HG03103 (cell line): ENCODE data around the gene LAMA3.

Experiments used
- ATAC-seq: cut with Tn5 transposase; IDR thresholded peaks from one replicate; pipeline ENCODE4 v1.9.1; 2021; ENCODE audit warnings: low read depth; ENCODE audit not compliant: unreplicated experiment

Gene LAMA3

DNA sequence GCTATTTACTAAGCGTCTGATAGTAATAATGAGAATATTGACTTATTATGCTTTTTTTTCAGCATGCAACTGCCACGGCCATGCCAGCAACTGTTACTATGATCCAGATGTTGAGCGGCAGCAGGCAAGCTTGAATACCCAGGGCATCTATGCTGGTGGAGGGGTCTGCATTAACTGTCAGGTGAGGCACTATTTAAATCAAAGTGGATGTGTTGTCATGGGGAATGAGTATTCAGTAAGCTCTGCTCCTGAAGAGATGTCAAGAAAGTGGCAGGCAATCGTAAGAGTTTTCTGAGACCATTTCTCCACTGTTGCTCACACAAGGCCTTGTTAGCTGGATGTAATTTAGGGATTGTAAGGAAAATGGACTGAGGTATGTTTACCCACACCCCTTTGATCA is 74.1 kb downstream of the LAMA3 start:
- ATAC-seq, result no peak

DNA sequence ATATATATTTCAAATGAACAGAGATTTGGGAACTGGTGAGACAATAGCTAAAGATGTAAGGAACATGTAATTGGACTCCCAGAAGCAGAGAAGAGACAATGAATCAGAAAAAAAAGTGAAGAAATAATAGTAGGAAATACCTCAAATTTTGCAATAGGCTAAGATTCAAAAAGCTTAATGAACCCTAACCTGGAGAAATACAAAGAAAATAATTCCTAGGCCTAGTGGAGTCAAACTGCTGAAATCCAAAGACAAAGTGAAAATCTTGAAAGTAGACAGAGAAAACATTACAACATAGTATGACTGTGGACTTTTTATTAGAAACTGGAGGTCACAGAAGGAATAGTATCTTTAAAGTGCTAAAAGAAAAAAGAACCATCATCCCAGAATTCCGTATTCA is 76.7 kb downstream of the LAMA3 start:
- no peak for ATAC-seq

DNA sequence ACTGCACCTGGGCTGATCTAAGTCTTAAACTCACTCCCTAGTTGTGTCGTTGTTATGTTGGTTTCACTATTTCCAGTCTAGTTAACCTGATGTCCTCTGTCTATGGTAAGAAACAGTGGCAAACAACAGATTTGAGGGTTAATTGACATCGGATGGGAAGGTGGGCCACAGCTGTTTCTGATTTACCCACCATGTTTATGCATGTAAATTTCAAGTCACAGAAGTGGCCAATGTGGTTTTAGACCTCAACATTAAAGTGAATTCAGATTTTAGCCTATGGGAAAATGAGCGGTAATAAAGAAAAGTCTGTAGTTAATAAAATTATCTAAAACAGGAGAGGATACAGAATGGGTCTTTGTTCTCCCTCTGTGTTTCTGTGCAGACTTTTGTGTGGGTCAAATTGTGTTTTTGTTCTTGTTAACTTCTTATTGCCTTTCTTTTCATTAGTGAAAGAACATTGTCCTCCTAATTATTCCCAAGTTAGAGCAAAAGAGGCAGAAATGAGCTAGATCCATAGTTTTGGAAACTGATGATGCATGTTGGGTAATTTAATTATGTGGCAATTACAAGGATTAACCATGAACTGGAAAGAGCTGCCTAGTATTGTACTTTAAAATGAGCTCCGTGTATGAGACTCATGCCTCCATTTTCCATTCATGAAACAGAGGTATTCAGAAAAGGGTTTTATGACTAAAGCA is 83.2 kb downstream of the LAMA3 start:
- ATAC-seq, result no peak

DNA sequence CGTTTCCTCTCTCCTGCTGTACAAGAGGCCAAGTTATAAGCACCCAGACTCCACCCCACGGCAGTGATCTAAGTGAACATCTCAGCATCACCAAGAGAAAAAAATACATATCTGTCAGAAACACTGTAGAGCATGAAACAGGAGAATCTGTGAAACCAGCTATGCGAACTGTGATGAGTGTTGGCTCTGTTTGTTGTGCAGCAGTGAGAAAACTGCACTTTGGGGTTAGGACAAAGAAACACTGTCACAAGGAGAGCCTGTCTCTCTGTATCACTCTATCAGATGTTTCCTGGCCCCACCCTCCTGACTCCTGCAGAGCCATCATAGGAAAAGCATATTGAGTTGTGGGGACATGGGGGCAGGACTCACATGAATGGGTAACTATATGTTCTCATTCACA is 87.1 kb downstream of the LAMA3 start:
- ATAC-seq, result no peak

DNA sequence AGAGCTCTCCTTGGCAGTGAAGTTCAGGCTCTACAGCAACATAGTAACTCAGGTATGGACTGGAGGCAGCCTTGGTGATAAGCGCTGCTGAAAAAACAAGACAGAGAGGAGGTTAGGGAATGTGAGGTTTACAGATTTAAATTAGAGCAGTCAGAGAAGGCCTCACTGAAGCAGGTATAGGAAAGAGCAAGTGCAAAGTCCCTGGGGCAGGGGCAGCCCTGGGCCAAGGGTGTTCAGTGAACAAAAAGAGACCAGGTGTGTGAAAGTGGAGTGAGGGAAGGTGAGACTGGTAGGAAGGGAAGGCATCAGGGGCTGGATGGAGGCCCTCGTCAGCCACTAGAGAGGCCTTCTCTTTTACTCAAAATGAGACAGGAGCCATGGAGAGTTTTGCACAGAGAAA is 89.6 kb downstream of the LAMA3 start:
- ATAC-seq, result no peak

DNA sequence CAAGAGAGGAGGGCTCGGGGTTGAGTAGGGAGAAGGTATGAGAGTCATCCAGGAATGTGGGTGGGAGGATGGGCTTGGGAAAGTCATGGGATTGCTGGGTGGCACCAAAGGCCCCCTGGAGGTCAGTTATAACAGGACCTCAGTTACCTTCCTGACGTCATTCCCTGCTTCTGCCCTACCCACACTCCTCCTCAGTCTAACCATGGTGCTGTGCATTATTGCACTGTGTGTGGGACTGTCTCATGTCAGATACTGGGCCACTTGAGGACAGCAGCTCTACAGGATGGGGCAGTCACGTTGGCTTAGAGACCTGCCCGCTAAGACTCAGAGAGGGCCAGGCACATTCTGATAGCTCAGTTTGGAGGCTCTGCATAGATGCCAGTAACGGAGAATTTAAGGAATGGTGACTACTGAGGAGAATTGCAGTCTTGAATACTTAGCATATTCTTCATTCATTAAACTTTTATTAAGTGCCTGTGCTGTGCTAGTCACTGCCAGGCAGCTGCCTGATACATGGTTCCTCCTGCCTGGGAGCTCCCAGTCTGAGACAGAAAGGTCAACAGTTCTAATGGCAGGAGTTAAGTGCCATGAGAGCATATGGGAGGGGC is 90.5 kb downstream of the LAMA3 start:
- no peak for ATAC-seq

DNA sequence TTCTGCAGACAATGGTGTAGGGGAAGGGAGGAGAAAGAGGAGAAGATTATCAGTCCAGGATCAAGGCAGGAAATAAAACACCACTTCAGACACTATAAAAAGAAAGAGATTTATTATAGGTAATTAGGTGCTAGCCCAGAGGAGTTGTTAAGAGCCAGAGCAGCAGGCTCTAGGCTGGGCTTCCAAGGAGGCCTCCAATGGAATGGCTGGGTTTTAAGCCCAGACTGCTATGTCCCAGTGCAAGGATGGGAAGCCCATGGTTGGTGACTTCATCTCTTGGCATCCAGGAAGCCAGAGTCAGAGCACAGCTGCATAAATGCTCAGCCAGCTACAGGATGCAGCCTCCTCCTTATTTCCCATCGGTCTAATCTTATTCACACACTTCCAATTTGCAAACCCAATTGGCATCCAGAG is 95.6 kb downstream of the LAMA3 start:
- ATAC-seq, result no peak

DNA sequence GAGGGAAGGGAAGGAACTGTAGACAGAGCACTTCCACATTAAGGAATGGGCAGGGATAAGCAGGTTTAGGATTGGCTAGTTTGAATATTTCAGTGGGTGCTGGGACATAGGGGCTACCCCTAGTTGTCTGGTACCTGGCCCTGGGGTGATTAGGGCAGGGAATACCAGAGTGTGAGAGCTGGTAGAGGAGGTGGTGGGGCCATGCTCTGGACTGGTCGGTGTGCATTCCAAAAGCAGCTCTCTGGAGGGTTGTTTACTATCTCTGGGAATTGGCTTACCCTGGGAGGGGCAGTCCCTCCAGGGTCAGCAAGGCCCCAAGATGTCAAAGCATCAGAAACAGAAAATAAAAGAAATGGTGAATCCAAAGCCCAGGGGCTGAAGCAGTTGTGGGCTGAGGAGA is 103.8 kb downstream of the LAMA3 start:
- no peak for ATAC-seq

DNA sequence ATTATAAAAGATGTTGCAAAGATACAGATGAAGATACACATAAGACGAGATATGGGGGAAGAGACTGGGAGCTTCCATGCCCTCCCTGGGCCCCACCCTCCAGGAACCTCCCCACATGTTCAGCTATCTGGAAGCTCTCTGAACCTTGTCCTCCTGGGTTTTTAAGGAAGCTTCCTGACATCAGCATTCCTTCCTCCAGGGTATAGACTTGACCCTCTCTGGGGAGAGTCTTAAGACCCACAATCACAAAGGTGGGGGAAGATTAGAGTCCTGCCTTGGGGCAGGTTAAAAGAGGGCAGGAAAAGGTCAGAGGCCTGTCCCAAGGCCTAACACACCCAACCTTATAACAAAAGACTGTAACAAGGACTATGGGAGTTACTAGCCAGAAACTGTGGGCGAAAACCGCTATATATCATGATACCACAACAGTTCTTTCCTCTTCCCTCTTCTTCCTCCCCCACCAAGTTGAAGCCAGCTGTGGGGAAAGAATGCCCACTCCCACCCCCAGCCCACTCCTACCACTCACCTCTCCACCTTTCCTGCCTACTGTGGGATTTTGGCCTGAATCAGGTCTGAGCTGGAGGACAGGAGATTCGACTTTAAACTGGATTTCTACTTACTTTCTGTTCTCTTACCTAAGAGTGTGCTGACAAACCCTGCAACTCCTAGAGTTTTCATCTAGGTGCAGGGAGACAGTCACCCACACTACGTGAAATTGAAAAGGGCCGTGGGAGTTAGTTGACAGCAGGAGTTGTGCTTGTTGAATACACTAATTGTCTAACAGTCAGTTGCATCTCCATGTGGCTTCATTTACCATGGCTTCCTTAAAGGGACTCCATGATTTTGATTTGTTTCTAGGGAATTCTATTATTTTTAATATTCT is 105.0 kb downstream of the LAMA3 start:
- ATAC-seq, result no peak

DNA sequence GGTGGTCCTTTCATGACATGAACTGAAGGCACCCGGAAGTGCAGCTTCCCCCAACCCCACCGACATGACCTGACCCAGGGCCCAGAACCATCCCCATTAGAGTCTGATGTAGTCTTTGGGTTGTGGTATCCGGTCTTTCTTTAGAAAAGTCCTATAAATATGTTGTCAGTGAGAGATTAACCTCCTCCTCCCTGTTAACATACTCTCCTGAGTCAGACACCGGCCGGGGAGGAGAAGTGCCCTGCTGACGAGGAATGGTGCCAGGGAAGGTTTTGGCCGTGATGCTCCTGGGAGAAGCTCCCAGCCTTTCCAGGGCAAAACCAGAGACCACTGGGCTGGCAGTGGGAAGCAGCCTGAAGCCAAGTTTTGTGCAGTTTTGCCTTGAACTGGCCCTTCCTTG is 109.0 kb downstream of the LAMA3 start:
- no peak for ATAC-seq

DNA sequence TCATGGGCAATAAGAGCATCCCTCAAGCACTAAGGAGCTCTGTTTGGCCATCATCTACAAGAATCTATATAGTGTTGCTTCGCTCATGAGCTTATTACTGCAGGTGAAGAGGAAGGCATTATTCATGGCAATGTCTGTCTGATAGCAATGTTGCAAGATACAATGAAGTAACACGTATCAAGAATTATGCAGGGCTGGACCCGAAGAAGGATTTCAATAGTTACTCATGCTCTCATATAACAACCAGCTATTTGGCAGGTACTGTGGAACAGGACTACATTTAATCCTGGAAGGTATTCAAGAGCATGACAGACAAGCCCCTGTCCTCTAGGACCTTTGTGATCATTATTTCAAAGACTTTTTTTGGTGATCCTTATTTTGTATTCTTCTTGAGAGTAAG is 109.6 kb downstream of the LAMA3 start:
- ATAC-seq, result no peak

DNA sequence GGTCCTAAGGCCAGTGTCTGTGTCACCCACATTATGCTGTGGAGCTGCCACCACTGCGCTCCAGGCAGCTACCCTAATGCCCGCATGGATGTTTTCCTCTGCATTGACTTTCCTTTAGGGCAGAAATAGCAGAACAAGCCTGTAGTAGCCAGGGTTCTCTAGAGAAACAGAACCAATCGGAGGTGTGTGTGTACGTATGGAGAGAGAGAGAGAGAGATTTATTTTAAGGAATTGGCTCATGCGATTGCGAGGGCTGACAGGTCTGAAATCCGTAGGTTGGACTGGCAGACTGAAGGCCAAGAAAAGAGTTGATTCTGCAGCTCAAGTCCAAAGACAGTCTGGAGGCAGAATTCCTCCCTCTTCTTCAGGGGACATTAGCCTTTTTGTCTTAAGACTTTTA is 110.3 kb downstream of the LAMA3 start:
- no peak for ATAC-seq

DNA sequence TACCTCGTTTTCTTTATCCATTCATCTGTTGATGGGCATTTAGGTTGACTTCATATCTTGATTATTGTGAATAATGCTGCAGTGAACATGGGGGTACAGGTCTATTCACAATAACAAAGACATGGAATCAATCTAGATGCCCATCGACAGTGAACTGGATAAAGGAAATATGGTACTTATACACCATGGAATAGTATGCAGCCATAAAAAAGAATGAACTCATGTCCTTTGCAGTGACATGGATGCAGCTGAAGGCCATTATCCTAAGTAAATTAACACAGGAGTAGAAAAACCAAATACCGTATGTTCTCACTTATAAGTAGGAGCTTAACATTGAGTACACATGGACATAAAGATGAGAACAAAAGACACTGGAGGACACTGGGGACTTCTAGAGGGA is 111.6 kb downstream of the LAMA3 start:
- ATAC-seq, result no peak

DNA sequence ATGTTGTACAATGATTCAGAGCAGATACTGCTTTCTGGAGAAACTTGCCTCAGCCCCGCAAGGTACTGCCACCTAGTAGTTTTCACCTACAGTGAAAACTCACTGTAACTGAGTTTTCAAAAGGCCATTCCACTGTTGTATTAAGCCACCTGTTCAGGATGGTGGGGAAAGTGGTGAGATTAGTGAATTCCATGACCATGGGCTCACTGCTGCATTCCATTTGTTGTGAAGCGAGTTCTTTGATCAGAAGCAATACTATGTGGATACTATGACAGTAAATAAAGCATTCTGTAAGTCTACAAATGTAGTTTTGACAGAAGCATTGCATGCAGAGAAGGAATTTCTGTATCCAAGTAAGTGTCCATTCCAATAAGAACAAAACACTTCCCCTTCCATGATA is 113.6 kb downstream of the LAMA3 start:
- ATAC-seq, result no peak

DNA sequence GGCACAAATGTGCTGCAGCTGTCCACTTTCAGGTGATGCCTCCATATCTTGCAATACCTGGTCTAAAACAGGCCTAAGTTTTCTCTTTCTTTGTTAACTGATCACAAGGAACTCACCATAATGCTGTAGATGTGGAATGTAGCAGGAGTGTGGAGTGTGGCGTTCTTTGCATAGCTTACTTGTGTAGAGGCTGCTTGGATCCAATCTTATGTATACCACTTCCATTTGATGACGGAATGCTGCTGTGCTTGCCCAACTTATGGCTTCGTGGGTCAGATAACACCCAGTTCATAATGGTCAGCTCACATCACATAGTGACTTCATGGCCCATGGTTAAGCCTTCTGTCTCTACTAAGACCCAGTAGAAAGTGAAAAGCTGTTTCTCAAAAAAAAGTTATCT is 114.5 kb downstream of the LAMA3 start:
- ATAC-seq, result no peak

DNA sequence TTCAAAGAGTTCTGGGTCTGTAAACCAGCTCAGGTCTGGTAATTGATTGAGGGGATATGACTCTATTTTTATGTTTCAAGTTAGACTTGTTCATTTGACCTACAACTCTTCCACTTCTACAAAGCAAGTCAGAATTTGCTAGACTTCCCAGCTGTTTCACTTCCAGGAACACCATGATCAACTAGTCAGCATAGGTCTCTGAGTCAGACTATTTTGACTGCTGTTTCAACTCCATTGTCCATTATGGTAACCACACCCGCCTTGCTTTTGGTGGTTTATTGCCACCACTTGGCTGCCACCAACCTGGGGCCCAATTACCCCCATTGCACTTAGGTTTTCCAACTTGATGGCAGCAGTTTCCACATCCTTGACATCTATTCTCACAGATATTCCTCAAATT is 116.6 kb downstream of the LAMA3 start:
- no peak for ATAC-seq

DNA sequence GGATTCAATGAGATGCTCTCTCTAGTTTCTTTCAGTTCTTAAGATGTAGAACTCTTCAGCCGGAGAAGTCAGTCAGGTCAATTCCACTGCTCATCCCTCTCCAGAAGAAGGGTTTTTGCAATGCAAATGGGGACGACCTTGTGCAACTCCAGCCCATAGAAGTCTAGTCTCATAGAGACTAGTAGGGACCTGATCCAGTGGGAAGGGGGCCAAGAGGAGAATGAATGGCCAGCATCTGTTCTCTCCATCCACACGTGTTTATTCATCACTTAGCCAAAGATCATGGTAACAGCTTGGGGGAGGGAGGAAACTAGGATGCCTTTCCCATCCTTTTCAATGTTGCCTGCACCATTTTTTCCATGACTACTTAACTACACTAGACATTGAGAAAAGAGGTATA is 120.2 kb downstream of the LAMA3 start:
- ATAC-seq, result no peak

DNA sequence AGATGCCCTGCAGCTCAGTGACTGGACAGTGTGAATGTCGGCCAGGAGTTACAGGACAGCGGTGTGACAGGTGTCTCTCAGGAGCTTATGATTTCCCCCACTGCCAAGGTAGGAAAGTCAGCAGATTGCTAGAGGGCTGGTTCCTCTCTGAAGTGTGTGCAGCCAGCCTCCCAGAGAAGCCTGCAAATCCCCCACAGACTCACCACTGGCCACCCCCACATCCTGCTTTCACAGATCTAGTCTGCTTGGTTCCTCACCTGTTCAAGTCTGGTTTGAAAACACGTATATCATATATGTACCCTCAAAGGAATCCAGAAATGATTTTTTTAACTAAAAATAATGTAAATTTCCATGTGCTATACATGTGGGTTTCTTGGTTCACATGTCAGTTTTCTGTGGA is 121.1 kb downstream of the LAMA3 start:
- no peak for ATAC-seq

DNA sequence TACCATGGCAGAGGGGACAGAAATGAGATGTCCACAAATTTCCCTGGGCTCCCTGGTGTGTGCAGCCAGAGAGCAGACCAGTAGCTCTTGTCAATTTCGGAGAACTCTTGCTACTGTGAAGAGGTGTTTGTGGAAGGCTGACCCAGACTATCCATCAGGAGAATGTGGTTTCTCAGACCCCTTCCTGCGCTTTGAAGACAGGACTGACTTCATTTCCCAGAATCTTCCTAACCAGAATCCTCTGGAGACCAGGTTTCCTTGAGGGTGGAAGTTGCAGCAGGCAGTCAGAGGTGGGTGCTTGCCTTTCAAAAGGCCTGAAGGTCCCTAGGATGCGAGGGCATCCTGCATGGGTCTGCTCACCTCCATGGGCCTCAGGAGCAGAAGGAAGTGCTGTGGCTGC is 121.9 kb downstream of the LAMA3 start:
- no peak for ATAC-seq

DNA sequence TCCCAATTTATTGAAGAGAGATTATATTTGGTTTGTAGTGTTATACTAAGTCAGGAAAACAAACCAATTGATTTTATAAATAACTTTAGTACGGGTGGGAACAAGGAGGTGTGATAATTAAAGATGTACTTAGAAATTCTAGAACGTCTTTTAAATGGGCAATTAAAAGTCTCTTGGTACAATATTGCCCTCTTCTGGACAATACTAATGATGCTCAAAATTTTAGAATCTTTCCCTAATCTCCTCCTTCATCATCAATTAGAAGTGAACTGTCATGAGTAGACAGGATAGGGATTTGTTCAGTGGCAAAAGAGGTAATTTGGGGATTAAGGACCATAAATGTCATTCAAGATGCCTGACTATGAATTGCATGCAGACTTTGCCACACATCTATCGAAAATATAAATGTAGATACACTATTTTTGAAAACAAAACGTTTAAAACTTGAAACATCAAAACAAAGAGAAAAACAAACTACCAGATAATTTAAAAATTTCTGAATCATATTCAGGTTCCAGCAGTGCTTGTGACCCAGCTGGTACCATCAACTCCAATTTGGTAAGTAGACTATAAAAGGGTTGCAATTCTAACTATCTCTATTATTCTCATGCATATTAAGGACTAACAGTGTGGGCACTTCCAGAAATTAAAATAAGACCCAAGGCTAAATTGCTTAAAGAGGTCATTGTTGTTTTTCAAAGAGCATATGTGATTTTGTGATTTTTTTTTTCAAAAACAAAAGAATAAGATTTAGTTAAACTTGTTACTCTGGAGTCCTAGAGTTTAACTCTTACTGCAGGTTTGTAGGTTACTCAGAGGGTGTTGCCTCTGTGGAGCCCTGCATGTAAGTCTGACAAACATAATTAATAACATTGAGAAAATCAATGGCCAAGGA is 123.5 kb downstream of the LAMA3 start:
- ATAC-seq, result no peak
